GM19035 (cell line): Measurements from ENCODE around the gene OR10T2.
"Not testable (repeated sequence)": the region's sequence is repeated elsewhere in the genome, so short reads cannot be mapped to it uniquely, and the experiment has no call there.

ENCODE experiments used
- ATAC-seq: cut with Tn5 transposase; IDR thresholded peaks from one replicate; pipeline ENCODE4 v1.9.1; 2021; ENCODE audit not compliant: unreplicated experiment

The OR10T2 gene, protein sequence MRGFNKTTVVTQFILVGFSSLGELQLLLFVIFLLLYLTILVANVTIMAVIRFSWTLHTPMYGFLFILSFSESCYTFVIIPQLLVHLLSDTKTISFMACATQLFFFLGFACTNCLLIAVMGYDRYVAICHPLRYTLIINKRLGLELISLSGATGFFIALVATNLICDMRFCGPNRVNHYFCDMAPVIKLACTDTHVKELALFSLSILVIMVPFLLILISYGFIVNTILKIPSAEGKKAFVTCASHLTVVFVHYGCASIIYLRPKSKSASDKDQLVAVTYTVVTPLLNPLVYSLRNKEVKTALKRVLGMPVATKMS

DNA sequence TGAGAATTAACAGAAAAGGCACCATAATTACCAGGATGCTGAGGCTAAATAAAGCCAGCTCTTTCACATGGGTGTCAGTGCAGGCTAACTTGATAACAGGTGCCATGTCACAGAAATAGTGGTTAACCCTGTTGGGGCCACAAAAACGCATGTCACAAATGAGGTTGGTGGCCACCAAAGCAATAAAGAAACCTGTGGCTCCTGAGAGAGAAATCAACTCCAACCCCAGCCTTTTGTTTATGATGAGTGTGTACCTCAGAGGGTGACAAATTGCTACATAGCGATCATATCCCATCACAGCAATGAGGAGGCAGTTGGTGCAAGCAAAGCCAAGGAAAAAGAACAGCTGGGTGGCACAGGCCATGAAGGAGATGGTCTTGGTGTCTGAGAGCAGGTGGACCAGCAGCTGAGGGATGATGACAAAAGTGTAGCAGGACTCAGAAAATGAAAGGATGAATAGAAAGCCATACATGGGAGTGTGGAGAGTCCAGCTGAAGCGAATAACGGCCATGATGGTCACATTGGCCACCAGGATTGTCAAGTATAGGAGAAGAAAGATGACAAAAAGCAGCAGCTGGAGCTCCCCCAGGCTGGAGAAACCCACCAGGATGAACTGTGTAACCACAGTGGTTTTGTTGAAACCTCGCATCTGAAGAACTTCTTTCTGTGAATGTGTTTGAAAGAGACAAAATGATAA lies at the start of gene OR10T2:
Gene OR10T2 (minus strand): TSS at position 649 of the 697 bp plus-strand sequence. CDS start 0 bp downstream, at position 649.
- no peak for ATAC-seq

- ATAC-seq, result no peak
Measured at GRCh38 chr1:158445376-158445775, 46.1 kb upstream of the OR10T2 start.

- no peak for ATAC-seq
Measured at GRCh38 chr1:158434741-158435140, 35.5 kb upstream of the OR10T2 start.

DNA sequence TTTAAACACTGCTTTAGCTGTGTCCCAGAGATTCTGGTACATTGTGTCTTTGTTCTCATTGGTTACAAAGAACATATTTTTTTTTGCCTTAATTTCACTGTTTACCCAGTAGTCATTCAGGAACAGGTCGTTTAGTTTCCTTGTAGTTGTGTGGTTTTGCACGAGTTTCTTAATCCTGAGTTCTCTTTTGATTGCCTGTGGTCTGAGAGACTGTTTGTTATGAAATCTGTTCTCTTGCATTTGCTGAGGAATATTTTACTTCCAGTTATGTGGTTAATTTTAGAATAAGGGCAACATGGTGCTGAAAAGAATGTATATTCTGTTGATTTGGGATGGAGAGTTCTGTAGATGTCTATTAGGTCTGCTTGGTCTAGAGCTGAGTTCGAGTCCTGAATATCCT lies 30.9 kb upstream of the OR10T2 start:
- not testable (repeated sequence) for ATAC-seq

DNA sequence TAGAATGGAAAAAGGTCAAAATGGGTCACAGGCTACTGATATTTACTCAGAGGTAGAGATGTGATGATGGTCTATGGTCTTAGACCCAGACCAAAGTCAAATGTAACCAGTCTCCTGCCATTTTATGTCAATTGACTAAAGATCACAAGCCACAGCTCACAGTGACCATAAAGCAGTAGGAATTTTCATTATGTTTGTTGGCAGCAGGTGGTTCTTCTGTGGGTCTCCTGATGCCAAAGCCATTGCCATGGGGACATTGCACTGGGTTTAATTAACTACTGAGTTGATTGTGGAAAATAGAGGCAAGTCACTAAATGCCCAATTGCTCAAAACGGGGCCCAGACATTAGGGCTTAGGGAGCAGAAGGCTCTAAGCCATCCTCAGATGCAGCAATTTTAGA lies 26.9 kb upstream of the OR10T2 start, which contains the start of gene OR10K2:
Gene OR10K2 (minus strand): TSS at position 101 of the 400 bp plus-strand sequence. CDS start 5,371 bp downstream, outside the sequence.
- ATAC-seq, result no peak

- no peak for ATAC-seq
Measured at GRCh38 chr1:158425027-158425426, 25.8 kb upstream of the OR10T2 start.

GRCh38 chr1:158422212-158422611 lies 22.9 kb upstream of the OR10T2 start:
- ATAC-seq, result no peak

DNA sequence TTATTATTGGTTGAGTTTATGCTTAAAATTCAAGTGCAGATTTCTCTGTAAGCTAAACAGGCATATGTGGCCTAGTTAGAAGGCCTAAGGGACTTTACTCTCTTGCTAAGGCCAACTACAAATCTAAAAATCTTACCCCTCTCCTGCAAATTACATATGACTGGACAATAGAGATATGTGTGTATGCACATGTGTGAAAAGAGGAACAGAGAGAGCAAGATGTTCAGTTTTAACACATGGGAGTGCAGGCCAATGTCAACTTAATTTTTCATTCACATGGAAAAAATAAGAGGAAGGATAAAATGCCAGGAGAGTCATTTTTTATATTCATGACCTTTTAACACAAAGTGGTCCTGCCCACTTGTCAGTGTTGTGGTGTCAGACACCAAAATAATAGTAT lies 18.3 kb upstream of the OR10T2 start:
- ATAC-seq, result no peak

DNA sequence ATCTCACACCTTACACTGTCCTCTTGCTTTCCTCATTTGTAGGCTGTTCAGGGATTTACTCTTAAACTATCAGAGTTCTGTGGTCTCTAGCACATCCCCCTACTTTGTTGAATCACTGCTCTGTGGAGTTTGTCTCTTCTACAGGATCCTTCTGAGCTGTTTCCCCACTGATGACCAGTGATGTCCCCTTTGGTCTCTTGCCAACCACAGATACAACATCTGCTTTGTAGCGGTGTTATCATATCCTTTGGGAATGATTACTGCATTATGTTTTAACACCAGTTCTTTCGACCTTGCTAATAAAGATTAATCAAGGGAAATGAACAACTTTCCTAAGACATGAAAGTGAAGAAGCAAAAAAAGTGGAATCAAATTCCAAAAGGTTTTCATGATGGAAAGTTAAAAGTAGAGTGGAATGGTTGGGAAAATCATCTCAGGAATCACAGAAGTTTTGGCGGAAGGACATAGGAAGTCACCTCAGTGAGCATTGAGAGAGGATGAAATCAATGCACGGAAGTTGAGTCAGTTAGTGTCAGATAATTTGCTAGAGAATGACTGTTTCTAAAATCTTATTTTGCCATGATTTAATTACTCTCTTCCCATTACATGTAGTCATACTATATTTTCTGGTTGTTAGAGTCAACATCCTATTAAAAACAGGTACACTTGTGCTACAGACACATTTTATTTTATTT lies 15.5 kb upstream of the OR10T2 start:
- ATAC-seq, result no peak

DNA sequence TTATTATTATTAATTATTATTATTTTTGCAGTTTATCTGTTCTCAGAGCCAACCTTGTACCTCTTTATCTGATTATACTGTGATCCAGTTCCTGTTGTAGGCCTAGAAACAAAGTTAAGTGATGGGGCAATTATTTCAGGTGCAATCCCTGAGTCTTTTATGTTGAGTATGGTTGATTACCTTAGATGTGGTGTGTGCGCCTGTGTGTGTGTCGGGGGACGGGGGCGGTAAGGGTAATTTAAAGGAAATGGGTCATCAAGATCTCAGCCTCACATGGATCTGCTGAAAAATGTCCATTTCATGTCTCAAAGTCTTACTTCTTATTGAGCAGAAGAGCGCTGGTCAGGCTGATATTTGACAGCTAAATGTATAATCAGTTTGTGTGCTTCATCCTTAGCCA lies 7.8 kb upstream of the OR10T2 start:
- no peak for ATAC-seq

DNA sequence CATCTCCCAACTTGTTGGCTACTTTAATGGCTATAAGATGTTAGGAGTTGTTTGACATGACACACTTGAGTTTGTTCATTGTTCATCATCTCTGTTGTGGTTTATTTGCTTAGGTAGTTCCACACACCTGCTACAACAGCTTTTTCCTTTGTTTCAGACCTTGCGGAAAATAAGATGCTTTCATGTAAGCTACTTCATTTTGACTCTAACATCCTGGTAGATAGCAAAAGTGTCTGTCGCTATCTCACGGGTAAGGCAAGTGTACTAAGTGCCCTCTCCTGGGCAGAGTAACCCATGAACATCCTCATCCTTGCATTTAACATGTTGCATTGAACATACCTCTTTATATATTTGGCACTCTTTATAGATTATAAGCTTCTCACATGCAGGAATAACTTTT lies 1.6 kb upstream of the OR10T2 start:
- no peak for ATAC-seq

GRCh38 chr1:158396646-158397045 lies 2.6 kb downstream of the OR10T2 start:
- ATAC-seq, result no peak

GRCh38 chr1:158393476-158393875 lies 5.8 kb downstream of the OR10T2 start:
- no peak for ATAC-seq

GRCh38 chr1:158391099-158391498 lies 8.2 kb downstream of the OR10T2 start:
- ATAC-seq, result no peak

GRCh38 chr1:158390331-158390730 lies 8.9 kb downstream of the OR10T2 start:
- ATAC-seq, result no peak

DNA sequence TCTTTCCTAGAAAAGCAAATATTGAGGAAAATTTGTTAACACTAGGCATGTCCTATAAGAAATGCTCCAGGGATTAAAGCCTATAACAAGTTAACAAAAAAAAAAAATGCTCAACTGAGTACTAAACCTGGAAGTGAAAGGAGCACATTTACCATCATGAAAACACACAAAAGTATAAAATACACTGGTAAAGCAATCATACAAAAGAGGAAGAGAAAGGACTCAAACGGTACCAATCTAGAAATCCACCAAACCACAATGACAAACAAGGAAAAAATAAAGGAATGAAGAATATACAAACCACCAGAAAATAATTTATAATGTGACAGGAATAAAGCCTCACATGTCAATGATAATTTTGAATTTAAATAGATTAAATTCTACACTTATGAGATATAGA lies 24.4 kb downstream of the OR10T2 start:
- no peak for ATAC-seq

GRCh38 chr1:158374101-158374500 lies 25.2 kb downstream of the OR10T2 start:
- not testable (repeated sequence) for ATAC-seq

GRCh38 chr1:158371188-158371953 lies 27.9 kb downstream of the OR10T2 start:
- ATAC-seq, result peak; percentile 93

- no peak for ATAC-seq
Measured at GRCh38 chr1:158366783-158367182, 32.5 kb downstream of the OR10T2 start.

- no peak for ATAC-seq
Measured at GRCh38 chr1:158362941-158363340, 36.3 kb downstream of the OR10T2 start.

DNA sequence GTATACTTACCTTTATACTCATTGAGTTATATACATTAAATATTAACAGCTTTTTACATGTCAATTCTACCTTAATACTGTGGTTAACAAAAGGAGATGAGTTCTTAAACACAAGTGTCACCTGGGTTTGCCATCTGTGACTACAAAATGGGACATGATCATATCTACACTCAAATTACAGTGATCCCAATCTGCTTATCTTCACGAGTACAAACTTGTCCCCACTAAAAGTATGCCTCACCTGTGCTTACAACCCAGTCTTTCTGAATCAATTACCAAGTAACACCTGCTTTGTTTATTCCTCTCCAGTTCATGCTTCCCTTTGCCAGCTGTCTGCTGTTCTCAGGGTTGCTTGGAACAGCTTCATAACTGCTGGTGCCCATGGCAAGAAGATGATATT lies 36.8 kb downstream of the OR10T2 start:
- ATAC-seq, result no peak
